Dermis blood vessel endothelial cell (primary cell): ENCODE data around the gene IMMP2L. TPM values are rescaled to one million over a fixed set of nuclear protein-coding genes. Genes with fewer than 3 reads are reported as not detected.

ENCODE experiments used
- DNase-seq: peaks from one replicate; pipeline ENCODE4 v3.0.0; 2010
- total RNA-seq: library from RNA; depleted of rRNA; stranded (reverse); fragments of >200 nt; gene quantifications from 2 replicates; pipeline ENCODE4 v1.2.3, GENCODE V29; 2014

IMMP2L gene
- total RNA-seq, 1 donor from 2014 or later: 8.8 TPM

GRCh38 chr7:110911632-110912031, 650.7 kb downstream of the IMMP2L start:
- no peak for DNase-seq

GRCh38 chr7:110909117-110909516, 653.2 kb downstream of the IMMP2L start:
- DNase-seq: no peak

GRCh38 chr7:110905773-110906566, 656.3 kb downstream of the IMMP2L start:
- DNase-seq: no peak

GRCh38 chr7:110898516-110898915, 663.8 kb downstream of the IMMP2L start:
- no peak for DNase-seq

- no peak for DNase-seq
These were observed 664.8 kb downstream of the IMMP2L start for GRCh38 chr7:110897538-110897937.

- DNase-seq: no peak
These were observed 668.2 kb downstream of the IMMP2L start for GRCh38 chr7:110894111-110894510.

GRCh38 chr7:110891197-110891596, 671.1 kb downstream of the IMMP2L start:
- DNase-seq: no peak

- DNase-seq: no peak
These were observed 672.2 kb downstream of the IMMP2L start for GRCh38 chr7:110890101-110890500.

- DNase-seq: no peak
These were observed 673.0 kb downstream of the IMMP2L start for GRCh38 chr7:110889335-110889734.

GRCh38 chr7:110888641-110889040, 673.7 kb downstream of the IMMP2L start:
- DNase-seq: no peak

GRCh38 chr7:110885474-110885873, 676.8 kb downstream of the IMMP2L start:
- no peak for DNase-seq

- no peak for DNase-seq
These were observed 680.6 kb downstream of the IMMP2L start for GRCh38 chr7:110881721-110882120.

- DNase-seq: no peak
These were observed 681.3 kb downstream of the IMMP2L start for GRCh38 chr7:110880971-110881370.

- DNase-seq: no peak
These were observed 685.3 kb downstream of the IMMP2L start for GRCh38 chr7:110877016-110877415.

GRCh38 chr7:110875346-110875745, 686.9 kb downstream of the IMMP2L start:
- DNase-seq: no peak

- no peak for DNase-seq
These were observed 690.4 kb downstream of the IMMP2L start for GRCh38 chr7:110871856-110872255.

- DNase-seq: no peak
These were observed 691.4 kb downstream of the IMMP2L start for GRCh38 chr7:110870926-110871325.

GRCh38 chr7:110868458-110868857, 693.8 kb downstream of the IMMP2L start:
- DNase-seq: no peak

- no peak for DNase-seq
These were observed 694.5 kb downstream of the IMMP2L start for GRCh38 chr7:110867771-110868170.

GRCh38 chr7:110863258-110863657, 699.0 kb downstream of the IMMP2L start:
- DNase-seq: no peak

- no peak for DNase-seq
These were observed 701.1 kb downstream of the IMMP2L start for GRCh38 chr7:110861163-110861562.

GRCh38 chr7:110857106-110857505, 705.2 kb downstream of the IMMP2L start:
- DNase-seq: no peak

GRCh38 chr7:110856704-110857103, 705.6 kb downstream of the IMMP2L start:
- no peak for DNase-seq

- no peak for DNase-seq
These were observed 707.6 kb downstream of the IMMP2L start for GRCh38 chr7:110854651-110855050.

- no peak for DNase-seq
These were observed 708.1 kb downstream of the IMMP2L start for GRCh38 chr7:110854166-110854565.
